ENCODE results near the gene COL24A1.

- no peak for TF ChIP-seq CTCF (conservative IDR thresholded peaks at IDR 0.05; ENCODE audit: low read depth, low read length)
- TF ChIP-seq EZH2 (IDR thresholded peaks at IDR 0.05; ENCODE audit: low read length, unreplicated experiment) = no peak
These were observed 204.1 kb downstream of the COL24A1 start for GRCh38 chr1:85952460-85952859.
